Right renal pelvis (tissue), 4 donors: ENCODE results near the gene AUH. TPM values are rescaled to one million over a fixed set of nuclear protein-coding genes. Genes with fewer than 3 reads are reported as not detected.
A peak's percentile ranks its signal among the peaks of the same experiment; 100 is the strongest.

Experiments
- DNase-seq, 4 donors: peaks; one replicate each; pipeline ENCODE4 v3.0.0-alpha.2; 2013; ENCODE audit warnings: low read depth in 4 of 4, low spot score in 3 of 4, missing footprints in 1 of 4
- polyA plus RNA-seq, 4 donors: library from polyadenylated mRNA; unstranded; fragments of 120-200 nt; gene quantifications; one replicate each; pipeline ENCODE4 v1.2.1, GENCODE V29; 2013; ENCODE audit not compliant: insufficient read length in 4 of 4

Gene AUH
- polyA plus RNA-seq, 4 donors: 44.1 to 53.7 (median 50.1) TPM

DNA sequence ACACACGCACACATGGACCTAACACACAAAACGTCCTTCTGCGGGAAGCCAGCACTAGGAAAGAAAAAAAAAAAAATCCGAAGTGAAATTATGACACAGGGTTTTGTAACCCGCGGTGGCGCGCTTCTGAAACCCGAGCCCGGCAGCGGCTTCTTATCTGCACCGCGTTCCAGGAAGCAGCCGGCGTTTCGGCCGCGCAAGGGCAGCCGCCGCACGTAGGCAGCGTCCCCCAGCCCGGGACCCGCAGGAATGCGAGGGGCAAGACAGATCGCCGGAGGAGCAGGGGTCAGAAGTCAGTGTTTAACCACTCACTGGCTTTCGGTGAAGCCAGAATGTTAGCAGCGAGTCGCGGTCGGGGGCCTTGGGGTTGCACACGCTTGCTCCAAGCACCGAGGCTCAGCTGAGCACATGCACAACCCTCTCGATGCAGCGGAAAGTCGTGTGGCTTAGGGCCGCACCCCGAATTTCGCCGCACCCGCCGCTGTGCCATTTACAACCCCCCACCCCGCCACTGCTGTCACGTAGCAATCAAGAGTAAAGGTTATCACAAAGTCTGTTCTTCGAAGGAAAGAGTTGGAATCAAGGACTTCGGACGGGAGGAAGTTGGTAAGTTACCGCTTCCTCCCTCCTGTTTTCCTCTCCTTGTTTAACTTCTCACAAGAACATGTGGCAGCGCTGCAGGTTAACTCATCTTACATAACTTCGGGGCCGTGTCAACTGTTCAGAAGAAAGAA is 167.9 kb downstream of the AUH start:
- peak; percentile 60 to 73 (median 66) for DNase-seq

DNA sequence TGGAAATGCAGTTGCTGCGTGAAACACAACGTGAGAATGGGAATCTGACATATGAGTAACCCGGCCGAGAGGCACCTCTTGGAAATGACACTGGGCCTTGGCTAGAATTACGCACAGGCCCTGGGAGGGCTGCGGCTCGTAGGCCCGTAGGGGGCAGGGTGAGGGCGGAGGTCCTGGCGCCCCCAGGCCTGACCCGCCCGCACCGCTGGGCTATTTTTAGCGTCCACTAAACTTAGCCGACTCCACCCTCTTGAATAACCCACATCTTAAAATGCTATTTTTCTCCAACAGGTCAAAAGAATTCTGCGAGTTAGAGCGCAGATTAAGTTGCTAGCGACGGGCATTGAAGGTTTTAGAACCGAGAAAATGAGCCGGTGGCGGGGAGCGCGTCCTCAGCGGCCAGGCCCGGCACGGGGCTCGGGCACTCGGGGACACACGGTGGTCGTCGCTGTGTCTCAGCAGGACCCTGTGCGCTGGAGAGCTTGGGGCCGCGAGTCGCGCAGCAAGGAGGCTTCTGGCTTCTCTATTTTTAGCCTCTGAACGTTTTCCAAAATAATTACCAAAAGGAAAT is 168.5 kb downstream of the AUH start:
- peak; percentile 55 to 62 (median 60) for DNase-seq

DNA sequence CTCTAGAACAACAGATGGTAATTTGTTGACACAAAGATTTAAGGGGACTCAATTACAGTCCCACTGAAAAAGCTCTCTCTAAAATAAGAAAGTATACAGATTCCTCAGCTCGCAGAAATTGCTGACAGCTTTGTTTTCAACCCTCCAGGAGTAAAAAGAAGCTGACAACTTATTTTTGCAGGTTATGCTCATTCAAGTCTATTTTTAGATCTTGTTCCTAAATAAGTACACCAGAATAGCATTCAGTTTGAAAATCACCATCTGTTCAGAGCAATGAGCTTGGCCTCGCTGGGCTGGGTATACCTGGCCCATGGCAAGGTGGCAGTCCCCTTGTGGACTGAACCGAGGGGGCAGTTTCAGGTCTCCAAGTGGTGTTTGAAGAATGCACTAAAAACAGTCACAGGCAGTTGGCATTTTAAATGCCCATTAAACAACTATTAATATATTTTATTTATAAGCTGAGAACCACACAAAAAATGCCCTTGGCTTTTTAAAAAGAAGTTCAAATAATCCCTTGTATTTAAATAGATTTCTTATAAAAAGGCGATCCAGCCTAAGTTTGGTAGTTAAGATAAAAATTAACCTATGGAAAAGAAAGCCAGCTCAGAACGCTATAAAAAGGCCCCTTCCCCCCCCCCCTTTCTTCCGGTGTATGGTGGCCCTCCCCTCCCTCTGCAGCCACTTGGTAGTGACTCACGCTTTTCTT is 169.2 kb downstream of the AUH start:
- peak in 3 of 4 donors; percentile 18 to 40 (median 20) for DNase-seq

DNA sequence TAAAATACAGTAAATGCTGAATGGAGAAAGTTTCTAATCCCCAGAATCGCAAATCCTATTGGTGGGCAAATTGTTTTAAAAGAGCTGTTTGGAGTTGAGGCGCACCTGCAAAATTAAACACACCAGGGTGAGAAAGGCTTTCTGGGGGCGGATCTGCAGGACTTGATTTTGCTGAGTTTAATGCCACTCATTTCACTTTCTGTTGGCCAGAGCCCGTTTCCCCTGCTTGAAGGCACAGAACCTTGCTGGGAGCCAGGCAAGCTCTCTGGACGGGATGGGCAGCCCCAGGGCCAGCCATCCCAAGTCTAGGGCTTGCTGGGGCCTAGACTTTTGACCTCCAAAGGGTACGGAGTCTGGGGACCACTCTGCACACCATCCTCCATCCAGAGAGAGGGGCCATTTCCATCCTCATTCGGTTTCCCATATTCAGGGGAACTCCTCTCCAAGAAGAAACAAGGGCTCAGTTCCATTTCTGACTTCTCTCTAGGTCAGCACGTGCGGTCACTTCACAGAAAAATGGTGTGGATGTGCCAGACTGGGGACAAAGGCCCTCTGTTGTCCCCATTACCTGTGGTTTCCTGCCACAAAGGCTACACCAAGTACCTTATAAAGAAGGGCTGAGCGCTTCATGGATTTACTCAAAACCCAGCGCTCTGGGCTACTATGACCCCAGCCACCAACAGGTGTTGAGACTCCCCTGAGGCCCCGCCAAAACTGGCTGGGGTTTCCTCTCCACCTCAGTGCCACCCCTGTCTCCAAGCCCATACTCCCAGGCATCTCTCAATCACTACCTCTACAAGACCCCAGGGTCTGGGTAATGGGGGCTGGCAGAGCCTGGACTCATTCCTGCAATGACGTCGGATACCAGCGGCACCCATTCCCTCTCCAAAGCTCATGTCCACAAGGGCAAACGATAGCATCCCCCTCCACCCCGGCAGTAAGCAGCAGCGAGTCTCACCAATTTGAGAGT is 170.0 kb downstream of the AUH start:
- no peak for DNase-seq

DNA sequence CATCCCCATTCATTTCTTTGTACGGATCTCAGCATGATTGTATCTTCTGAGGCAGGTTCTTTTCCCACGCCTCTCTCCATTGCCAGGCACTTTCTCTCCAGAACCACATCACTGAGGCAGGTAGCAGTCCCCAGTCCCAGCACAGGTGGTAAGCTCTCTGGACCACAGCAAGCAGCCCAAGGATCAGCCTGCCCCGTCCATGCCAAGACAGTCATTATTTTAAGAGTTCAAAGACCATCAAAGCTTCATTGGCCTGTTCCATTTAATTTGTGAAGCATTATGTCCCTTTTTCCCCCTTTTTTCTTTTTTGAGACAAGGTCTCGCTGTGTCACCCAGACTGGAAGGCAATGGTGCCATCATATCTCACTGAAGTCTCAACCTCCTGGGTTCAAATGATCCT is 171.7 kb downstream of the AUH start:
- no peak for DNase-seq

DNA sequence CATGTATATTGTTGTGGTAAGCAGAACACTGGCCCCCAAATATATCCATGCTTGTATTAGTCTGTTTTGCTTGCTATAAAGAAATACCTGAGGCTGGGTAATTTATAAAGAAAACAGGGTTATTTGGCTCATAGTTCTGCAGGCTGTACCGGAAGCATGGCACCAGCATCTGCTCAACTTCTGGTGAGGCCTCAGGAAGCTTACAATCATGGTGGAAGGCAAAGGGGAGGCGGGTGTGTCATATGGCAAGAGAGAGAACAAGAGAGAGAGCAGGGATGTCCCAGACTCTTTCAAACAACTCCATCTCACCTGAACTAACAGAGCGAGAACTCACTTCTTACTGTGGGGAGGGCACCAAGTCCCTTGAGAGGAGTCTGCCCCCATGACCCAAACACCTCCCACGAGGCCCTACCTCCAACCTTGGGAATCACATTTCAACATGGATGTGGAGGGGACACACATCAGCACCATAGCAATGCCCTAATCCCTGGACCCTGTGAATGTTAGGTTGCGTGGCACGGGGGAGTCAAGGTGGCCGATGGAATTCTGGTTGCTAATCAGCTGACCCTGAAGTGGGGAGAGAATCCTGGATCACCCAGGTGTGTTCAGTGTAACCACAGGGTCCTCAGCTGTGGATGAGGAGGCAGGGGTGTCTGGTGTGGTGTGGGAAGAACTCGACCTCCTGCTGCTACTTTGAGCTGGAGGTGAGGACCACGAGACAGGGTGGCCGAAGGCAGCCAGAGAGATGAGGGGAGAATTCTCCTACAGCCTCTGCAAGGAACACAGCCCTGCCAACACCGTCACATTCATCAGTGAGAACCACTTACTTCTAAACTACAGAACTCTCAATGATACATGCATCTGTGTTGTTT is 172.8 kb downstream of the AUH start:
- no peak for DNase-seq

DNA sequence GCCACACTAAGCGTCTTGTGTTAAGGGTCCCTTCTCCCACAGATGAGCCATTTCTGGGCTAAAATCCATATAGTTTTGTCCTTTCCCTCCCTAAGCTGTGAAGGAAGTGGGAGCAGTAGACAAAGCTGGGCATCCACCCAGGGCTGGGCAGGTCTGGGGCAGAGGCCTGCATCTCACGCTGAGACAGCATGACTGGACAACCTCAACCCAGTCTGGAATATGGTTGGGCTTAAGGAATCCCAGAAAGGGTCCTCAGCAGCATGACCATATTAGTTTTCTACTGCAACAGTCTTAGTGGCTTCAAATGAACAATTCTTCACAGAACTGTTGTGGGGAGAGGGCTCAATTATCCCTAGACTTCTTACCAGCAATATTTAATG is 173.8 kb downstream of the AUH start:
- no peak for DNase-seq

DNA sequence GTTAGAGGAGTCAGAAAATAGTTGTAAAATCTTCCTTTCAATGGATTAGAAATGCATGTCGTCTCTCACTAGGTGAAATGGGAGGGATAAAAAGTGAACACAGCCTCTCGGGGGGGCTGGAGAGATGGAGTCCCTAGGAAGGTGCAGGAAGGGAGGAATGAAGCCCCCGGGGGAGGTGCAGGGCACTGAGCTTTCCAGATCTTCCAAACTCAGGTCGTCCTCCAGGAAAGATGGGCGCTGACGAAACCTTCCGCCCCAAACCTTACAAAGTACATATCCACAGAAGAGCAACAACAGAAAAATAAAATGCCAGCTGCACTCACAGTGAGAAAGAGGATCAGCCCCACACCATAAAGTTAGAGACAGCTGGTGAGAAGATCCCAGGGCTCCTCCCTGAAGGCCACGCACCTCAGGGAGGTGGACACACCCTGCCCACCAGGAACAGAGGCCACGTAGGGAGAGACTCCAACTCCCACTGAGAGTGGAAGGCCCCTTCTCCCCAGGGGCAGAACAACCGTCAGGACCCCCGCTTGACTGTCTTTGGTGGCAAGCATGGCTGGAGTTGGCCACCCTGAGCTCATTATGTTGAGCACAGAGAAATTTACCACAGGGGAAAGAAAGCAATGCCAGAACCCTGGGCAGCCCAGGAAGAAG is 174.3 kb downstream of the AUH start:
- DNase-seq: no peak

DNA sequence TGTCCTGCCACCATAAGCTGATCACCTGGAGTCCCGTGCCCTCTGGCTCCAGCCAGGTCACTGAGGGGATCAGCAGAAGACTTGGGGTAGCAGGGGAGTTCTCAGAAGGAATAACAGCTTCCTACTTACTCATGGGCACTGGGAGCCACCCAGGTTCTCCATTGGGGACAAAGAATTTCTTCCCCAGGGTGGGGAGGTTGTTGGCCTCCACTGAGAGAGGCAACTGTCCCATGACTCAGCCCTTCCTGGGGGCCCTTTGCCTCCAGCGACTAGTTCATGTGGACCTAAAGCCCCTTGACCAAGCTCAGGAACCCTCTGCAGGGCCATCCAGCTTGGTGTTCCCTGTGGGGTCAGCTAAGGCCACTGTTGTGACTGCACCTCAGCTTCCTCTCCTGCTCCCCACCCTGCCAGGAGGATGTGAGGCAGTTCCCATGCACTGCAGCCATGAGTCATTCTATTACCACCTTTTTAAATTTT is 175.0 kb downstream of the AUH start:
- no peak for DNase-seq

DNA sequence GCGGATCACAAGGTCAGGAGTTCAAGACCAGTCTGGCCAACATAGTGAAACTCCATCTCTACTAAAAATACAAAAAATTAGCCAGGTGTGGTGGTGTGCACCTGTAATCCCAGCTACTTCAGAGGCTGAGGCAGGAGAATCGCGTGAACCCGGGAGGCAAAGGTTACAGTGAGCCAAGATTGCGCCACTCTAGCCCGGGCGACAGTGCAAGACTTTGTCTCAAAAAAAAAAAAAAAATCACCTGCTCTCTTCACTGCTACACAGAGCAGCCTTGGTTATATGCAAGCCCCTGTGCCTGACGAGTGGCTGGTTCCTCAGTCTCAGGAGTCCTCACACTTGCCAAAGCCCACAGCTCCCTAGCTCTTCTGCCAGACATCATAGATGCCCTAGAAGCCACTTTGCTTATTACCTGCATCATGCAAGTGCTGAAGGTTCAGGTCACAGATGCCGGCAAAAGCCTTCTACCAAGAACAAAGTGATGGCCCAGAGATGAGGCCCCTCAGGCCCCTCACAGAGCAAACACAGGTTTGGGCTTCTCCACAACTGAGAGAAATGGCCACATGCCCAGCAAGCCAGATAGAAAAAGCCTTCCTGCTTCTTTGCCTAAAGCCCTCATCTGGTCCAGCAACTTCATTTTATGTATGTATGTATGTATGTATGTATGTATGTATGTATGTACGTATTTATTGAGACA is 176.4 kb downstream of the AUH start:
- no peak for DNase-seq

DNA sequence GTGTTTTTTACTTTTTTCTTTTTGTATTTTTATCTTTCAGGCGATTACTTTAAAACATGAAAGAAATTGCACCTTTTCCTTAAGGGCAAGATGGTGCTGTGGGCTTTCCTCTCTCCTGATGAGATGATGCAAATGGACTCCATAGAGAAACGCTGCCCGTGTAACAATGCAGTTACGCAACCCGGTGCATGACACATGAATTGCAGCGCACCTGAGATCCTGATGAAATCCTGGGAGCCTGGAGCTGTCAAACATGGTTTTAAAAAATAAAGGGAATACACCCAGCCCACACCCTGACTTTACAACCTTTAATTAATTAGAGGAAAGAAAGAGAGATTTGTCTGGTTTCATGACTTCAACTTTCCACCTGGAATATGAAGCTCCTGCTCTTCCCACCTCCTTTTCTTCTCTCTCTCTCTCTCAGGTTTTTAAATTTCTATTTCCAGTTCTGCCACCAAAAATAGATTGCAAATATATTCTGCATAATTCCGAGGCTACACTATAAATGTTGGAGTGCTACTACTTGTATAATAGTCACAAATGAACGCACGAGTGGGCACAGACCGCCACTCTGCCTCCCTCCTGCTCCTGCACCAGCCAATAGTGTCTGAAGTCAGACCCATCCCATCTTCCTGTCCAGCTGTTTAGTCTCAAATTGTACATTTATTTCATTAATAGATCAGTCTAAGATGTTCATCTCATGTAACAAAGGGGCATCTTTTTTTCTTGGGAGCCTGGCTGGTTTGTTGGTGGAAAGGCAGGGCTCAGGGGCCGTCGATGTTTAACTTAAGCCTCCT is 179.1 kb downstream of the AUH start:
- DNase-seq: no peak

DNA sequence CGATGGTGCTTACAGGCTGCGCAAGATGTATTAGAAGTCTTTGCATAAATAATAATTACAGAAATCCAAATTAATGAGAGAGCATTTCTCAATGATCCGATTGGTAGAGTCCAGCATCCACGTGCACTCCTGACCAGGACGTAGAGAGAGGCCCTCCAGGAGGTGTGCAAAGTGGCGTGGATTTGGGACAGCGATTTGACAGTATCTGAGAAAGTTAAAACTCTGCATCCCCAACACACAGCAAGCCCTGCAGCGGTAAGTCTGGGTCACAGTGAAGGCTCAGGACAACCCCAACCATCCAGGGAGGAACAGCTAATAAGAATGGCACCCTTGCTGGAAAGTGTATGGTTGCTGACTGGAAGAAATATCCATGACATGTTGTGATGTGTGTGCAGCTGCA is 180.2 kb downstream of the AUH start:
- DNase-seq: no peak

DNA sequence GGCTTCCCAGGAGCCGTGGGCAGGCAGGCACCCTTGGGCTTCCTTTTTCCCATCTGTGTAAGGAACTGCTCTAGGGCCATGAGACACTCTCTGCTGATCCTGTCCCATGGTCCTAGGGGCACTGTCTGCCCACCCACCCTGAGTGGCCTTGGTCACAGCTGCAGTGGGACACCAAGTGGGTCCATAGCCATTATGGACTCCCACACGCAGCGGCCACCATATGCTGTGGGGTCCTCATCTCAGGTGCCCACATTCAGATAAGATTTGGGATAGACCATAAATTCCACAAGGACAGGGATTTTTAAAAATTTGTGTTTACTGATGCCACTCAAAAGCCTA is 180.8 kb downstream of the AUH start:
- no peak for DNase-seq

DNA sequence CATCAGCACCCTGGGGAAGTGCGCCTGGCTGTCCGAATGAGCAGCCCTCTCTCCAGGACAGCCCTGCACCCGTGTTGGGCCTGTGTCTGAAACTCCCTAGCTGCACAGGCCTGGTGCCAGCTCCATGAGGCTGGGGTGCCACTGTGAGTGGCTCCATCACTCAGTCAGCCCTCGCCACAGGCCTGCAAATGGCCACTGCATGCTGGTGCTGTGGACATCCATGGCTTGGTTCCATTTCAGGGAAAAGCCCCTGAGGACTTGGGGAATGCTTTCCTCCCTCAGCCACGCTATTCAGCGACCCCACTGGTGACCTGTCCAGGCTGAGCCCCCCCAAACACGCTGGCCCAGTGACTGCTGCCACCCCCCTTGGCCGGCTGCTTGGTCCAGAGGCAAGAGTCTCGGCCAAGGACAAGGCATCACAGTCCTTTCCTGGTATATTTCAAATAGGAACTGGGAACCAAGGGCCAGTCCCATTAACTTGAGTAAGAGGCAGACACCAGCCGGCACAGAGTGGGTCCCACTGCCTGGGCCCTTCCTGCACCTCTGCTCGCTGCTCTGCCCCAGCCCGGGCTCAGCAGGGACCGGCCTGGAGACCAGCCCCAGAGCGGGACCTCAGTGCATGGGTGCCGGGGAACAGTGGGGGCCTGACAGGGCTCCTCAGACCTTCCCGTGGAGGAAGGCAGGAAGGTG is 181.3 kb downstream of the AUH start:
- no peak for DNase-seq

DNA sequence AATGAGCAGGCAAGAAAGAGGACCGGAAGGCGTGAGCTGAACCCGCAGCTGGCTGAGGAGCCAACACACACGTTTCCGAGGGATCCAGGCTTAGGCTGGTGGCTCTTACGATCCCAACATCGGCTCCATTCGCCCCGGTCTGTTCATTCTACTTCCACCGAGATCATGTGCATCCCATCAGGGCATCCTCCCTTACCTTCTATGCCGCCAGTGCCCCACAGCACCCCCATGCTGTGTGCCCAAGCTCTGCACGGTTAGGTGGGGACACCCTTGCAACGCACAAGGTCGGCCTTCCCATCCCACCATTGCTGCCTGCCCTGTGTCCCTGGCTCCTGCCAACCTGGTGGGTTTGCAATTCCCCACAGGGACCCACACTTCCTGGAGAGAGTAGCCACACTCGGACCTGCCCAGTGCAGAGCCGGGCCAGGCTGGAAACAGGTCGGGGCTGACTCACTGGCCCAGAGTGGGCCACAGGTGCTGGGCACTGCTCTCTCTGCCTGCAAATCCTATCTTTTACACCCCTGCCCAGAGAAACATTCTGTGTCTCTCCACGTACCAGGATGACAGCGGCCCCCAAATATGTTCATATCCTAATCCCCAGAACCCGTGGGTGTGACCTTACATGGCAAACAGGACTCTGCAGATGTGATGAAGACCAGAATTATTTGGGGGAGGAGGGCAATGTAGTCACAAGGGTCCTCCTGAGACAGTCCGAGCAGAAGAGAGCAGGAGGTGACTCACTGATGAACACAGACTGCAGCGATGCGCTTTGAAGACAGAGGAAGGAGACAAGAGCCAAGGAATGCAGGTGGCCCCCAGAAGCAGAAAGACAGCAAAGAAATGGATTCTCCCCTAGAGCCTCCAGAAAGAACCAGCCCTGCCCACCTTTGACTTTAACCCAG is 182.2 kb downstream of the AUH start:
- no peak for DNase-seq
